Measurements from ENCODE around the gene CBLN3.

The CBLN3 gene

GRCh38 chr14:24438223-24439097 is 9.0 kb upstream of the CBLN3 start:
- no peak for DNase-seq

GRCh38 chr14:24437736-24438067 is 8.2 kb upstream of the CBLN3 start:
- DNase-seq, result no peak

- DNase-seq, result no peak
These were observed 7.7 kb upstream of the CBLN3 start for GRCh38 chr14:24437020-24437735.

- DNase-seq, result peak; percentile 88
These were observed 7.0 kb upstream of the CBLN3 start for GRCh38 chr14:24436355-24437019.

- DNase-seq, result no peak
These were observed 6.5 kb upstream of the CBLN3 start for GRCh38 chr14:24435998-24436354.

GRCh38 chr14:24435192-24435810 is 5.8 kb upstream of the CBLN3 start:
- DNase-seq, result no peak

- no peak for DNase-seq
These were observed 5.2 kb upstream of the CBLN3 start for GRCh38 chr14:24434676-24435075.

- DNase-seq, result no peak
These were observed 4.6 kb upstream of the CBLN3 start for GRCh38 chr14:24434036-24434435.

- DNase-seq, result no peak
These were observed 3.0 kb upstream of the CBLN3 start for GRCh38 chr14:24432259-24433131.

- peak; percentile 94 for DNase-seq
These were observed 2.2 kb upstream of the CBLN3 start for GRCh38 chr14:24431569-24432258.

GRCh38 chr14:24430682-24431568 is 1.5 kb upstream of the CBLN3 start:
- DNase-seq, result peak; percentile 50

- peak; percentile 82 for DNase-seq
These were observed 744 bp upstream of the CBLN3 start for GRCh38 chr14:24430143-24430681.

- DNase-seq, result no peak
These were observed 657 bp downstream of the CBLN3 start for GRCh38 chr14:24428628-24429394.

- no peak for DNase-seq
These were observed 1.6 kb downstream of the CBLN3 start for GRCh38 chr14:24427537-24428508.

- DNase-seq, result no peak
These were observed 2.4 kb downstream of the CBLN3 start for GRCh38 chr14:24426912-24427536.

GRCh38 chr14:24426150-24426911 is 3.1 kb downstream of the CBLN3 start:
- no peak for DNase-seq

- peak; percentile 46 for DNase-seq
These were observed 3.8 kb downstream of the CBLN3 start for GRCh38 chr14:24425704-24426103.

All from eye (tissue), 1 donor.